Fibroblast of lung (primary cell): ENCODE results near the gene P4HTM. TPM values are rescaled to one million over a fixed set of nuclear protein-coding genes. Genes with fewer than 3 reads are reported as not detected.

Source experiments
- DNase-seq, 2 donors: peaks; one replicate each; pipeline versions ENCODE4 v3.0.0 to v3.0.0-alpha.2; 2010; ENCODE audit warnings: low read depth in 2 of 2
- H2AFZ ChIP-seq: 2 replicates; pipeline ENCODE4 v1.5.1; 2012; ENCODE audit warnings: low read length, control low read depth, inconsistent platforms
- H3K27ac ChIP-seq: 2 replicates; pipeline ENCODE4 v1.5.1; 2011; ENCODE audit warnings: low read length, control low read depth; ENCODE audit not compliant: insufficient read depth
- H3K27me3 ChIP-seq: 2 replicates; pipeline ENCODE4 v1.5.1; 2011; ENCODE audit warnings: mild to moderate bottlenecking, low read length; ENCODE audit not compliant: control insufficient read depth, insufficient read depth
- H3K36me3 ChIP-seq: 2 replicates; pipeline ENCODE4 v1.5.1; 2011; ENCODE audit warnings: low read length; ENCODE audit not compliant: control insufficient read depth, insufficient read depth
- H3K4me1 ChIP-seq: 2 replicates; pipeline ENCODE4 v1.5.1; 2011; ENCODE audit warnings: low read length; ENCODE audit not compliant: control insufficient read depth, insufficient read depth; ENCODE audit errors: extremely low read depth
- H3K4me2 ChIP-seq: 2 replicates; pipeline ENCODE4 v1.5.1; 2011; ENCODE audit warnings: low read length, control low read depth; ENCODE audit not compliant: insufficient read depth; ENCODE audit errors: extremely low read depth
- H3K4me3 ChIP-seq, 4 experiments: fragments of 200-600 bp in 1 of 4; sonication (generic) in 1 of 4; replicated peaks in 1 of 4; 2 replicates each; pipeline ENCODE4 v1.5.1; 2011 to 2016; ENCODE audit warnings: low read length in 4 of 4, low read depth in 3 of 4, mild to moderate bottlenecking in 3 of 4, control low read depth in 2 of 4, inconsistent platforms in 1 of 4, mixed read lengths in 1 of 4; ENCODE audit not compliant: insufficient read depth in 1 of 4; ENCODE audit errors: control extremely low read depth in 1 of 4
- H3K79me2 ChIP-seq: 2 replicates; pipeline ENCODE4 v1.5.1; 2012; ENCODE audit warnings: mild to moderate bottlenecking, low read length, inconsistent platforms; ENCODE audit not compliant: control insufficient read depth, insufficient read depth
- H3K9ac ChIP-seq: 2 replicates; pipeline ENCODE4 v1.5.1; 2011; ENCODE audit warnings: mild to moderate bottlenecking, low read length, control low read depth; ENCODE audit not compliant: insufficient read depth
- H3K9me3 ChIP-seq: 2 replicates; pipeline ENCODE4 v1.5.1; 2012; ENCODE audit warnings: low read depth, low read length; ENCODE audit not compliant: control insufficient read depth, insufficient read depth
- H4K20me1 ChIP-seq: 2 replicates; pipeline ENCODE4 v1.5.1; 2011; ENCODE audit warnings: low read length; ENCODE audit not compliant: control insufficient read depth, insufficient read depth; ENCODE audit errors: extremely low read depth
- CTCF ChIP-seq, 2 donors: IDR thresholded peaks in 1 of 2; conservative IDR thresholded peaks in 1 of 2; 1 replicate in 1 of 2; 2 replicates in 1 of 2; pipeline ENCODE4 v1.5.1; 2011 to 2012; ENCODE audit warnings: low read length in 2 of 2, control low read depth in 1 of 2, inconsistent platforms in 1 of 2, low read depth in 1 of 2, mild to moderate bottlenecking in 1 of 2
- EZH2 ChIP-seq: IDR thresholded peaks from 2 replicates; pipeline ENCODE4 v1.5.1; 2012; ENCODE audit warnings: low read length, control low read depth, mild to moderate bottlenecking; ENCODE audit errors: missing control alignments
- polyA plus RNA-seq, 2 donors: library from polyadenylated mRNA; depleted of rRNA in 1 of 2; stranded (reverse) in 1 of 2; unstranded in 1 of 2; fragments of >200 nt; gene quantifications; 2 replicates each; pipeline ENCODE4 v1.2.1, GENCODE V29; 2011 to 2012; ENCODE audit warnings: missing spikeins in 1 of 2
- total RNA-seq: library from RNA; depleted of rRNA; stranded (reverse); fragments of >200 nt; gene quantifications from 2 replicates; pipeline ENCODE4 v1.2.1, GENCODE V29; 2014

P4HTM gene
- total and polyA plus RNA-seq, 2 donors (not counting 1 experiment from before 2014, with no cell fraction given): 16.2 to 46.7 TPM

GRCh38 chr3:48996640-48997039 lies 6.6 kb downstream of the P4HTM start:
- Histone ChIP-seq H4K20me1 (no peaks in the 10 kb centered on the region), H3K4me3 (no peak overlapping the region), H3K27ac (no peak overlapping the region), H3K9ac (no peak overlapping the region), H3K27me3 (no peaks in the 10 kb centered on the region), H3K4me2 (no peak overlapping the region), H3K79me2 (peaks cover 11% of the 10 kb centered on the region), H3K9me3 (no peaks in the 10 kb centered on the region), H3K36me3 (peaks cover 2% of the 10 kb centered on the region), H3K4me1 (peaks cover 1% of the 10 kb centered on the region), H2AFZ (no peak overlapping the region)
- no peak for TF ChIP-seq EZH2
- no peak for TF ChIP-seq CTCF (conservative IDR thresholded peaks at IDR 0.05 in 1 of 2, IDR thresholded peaks at IDR 0.05 in 1 of 2; ENCODE audit: low read depth in 1 of 2, low read length in 2 of 2)
- DNase-seq: no peak

GRCh38 chr3:48997102-48997635 lies 7.1 kb downstream of the P4HTM start:
- Histone ChIP-seq H3K9ac (no peak overlapping the region), H2AFZ (no peak overlapping the region), H3K27ac (no peak overlapping the region), H3K4me1 (no peaks in the 10 kb centered on the region), H3K4me2 (no peak overlapping the region), H3K9me3 (no peaks in the 10 kb centered on the region), H3K36me3 (peaks cover 2% of the 10 kb centered on the region), H3K4me3 (no peak overlapping the region), H3K79me2 (peaks cover 5% of the 10 kb centered on the region), H3K27me3 (no peaks in the 10 kb centered on the region), H4K20me1 (no peaks in the 10 kb centered on the region)
- no peak for DNase-seq
- no peak for TF ChIP-seq EZH2
- TF ChIP-seq CTCF (conservative IDR thresholded peaks at IDR 0.05 in 1 of 2, IDR thresholded peaks at IDR 0.05 in 1 of 2; ENCODE audit: low read depth in 1 of 2, low read length in 2 of 2): no peak

GRCh38 chr3:48997714-48998637 lies 7.9 kb downstream of the P4HTM start:
- DNase-seq: no peak
- H3K9me3 ChIP-seq: no peaks in the 10 kb centered on the region
- no peak overlapping the region for H3K27ac ChIP-seq
- H3K27me3 ChIP-seq: no peaks in the 10 kb centered on the region
- H3K36me3 ChIP-seq: no peaks in the 10 kb centered on the region
- H3K79me2 ChIP-seq: peaks cover 3% of the 10 kb centered on the region
- H3K4me2 ChIP-seq: no peak overlapping the region
- H2AFZ ChIP-seq: no peak overlapping the region
- no peaks in the 10 kb centered on the region for H3K4me1 ChIP-seq
- no peak overlapping the region for H3K4me3 ChIP-seq
- no peak overlapping the region for H3K9ac ChIP-seq
- no peak for TF ChIP-seq EZH2
- TF ChIP-seq CTCF (conservative IDR thresholded peaks at IDR 0.05 in 1 of 2, IDR thresholded peaks at IDR 0.05 in 1 of 2; ENCODE audit: low read depth in 1 of 2, low read length in 2 of 2): no peak
- H4K20me1 ChIP-seq: no peaks in the 10 kb centered on the region
